Kidney (tissue), 14 donors: ENCODE measurements around the gene TMEM208. TPM values are rescaled to one million over a fixed set of nuclear protein-coding genes. Genes with fewer than 3 reads are reported as not detected.

Experiments used
- DNase-seq, 5 donors: peaks; one replicate each; pipeline ENCODE4 v3.0.0-alpha.2; 2013 to 2020
- FAIRE-seq: peaks from 2 replicates; lab custom pipeline; 2012; peaks lifted over from hg19 to GRCh38; lab: Jason Lieb, UNC
- H3K27ac ChIP-seq, 2 donors: one replicate each; pipeline ENCODE4 v1.7.0; 2013; ENCODE audit warnings: low read depth in 2 of 2, low read length in 2 of 2, inconsistent platforms in 1 of 2
- H3K27me3 ChIP-seq: one replicate; pipeline ENCODE4 v1.7.1; 2013; ENCODE audit warnings: low read length, inconsistent platforms; ENCODE audit not compliant: control insufficient read depth, insufficient read depth
- H3K36me3 ChIP-seq, 3 donors: one replicate each; pipeline versions ENCODE4 v1.7.0 to v1.7.1; 2013; ENCODE audit warnings: low read length in 3 of 3, control low read depth in 1 of 3, inconsistent platforms in 1 of 3; ENCODE audit not compliant: insufficient read depth in 3 of 3, control insufficient read depth in 2 of 3
- H3K4me1 ChIP-seq, 3 donors: one replicate each; pipeline versions ENCODE4 v1.7.0 to v1.7.1; 2013; ENCODE audit warnings: low read length in 3 of 3, inconsistent platforms in 1 of 3, low read depth in 1 of 3; ENCODE audit not compliant: control insufficient read depth in 2 of 3, insufficient read depth in 2 of 3
- H3K4me3 ChIP-seq, 3 donors: one replicate each; pipeline versions ENCODE4 v1.7.0 to v1.8.1; 2013; ENCODE audit warnings: low read length in 3 of 3, control low read depth in 1 of 3, inconsistent platforms in 1 of 3
- H3K9ac ChIP-seq, 3 donors: one replicate each; pipeline versions ENCODE4 v1.7.0 to v1.7.1; 2013; ENCODE audit warnings: low read length in 3 of 3, control low read depth in 1 of 3, inconsistent platforms in 1 of 3
- H3K9me3 ChIP-seq, 3 donors: one replicate each; pipeline versions ENCODE4 v1.7.0 to v1.7.1; 2013; ENCODE audit warnings: low read length in 3 of 3, control low read depth in 1 of 3, inconsistent platforms in 1 of 3; ENCODE audit not compliant: control insufficient read depth in 2 of 3, insufficient read depth in 1 of 3
- CTCF ChIP-seq: IDR thresholded peaks from 3 replicates; pipeline ENCODE4 v1.5.1; 2012; ENCODE audit warnings: mild to moderate bottlenecking, moderate library complexity, borderline replicate concordance; ENCODE audit not compliant: insufficient read depth; ENCODE audit errors: extremely low read depth
- intact Hi-C: fragments of 100-400 bp; cut with DNase I; formaldehyde crosslinking; loops from one replicate; pipeline ENCODE4 v1.11.1; 2022
- polyA plus RNA-seq: library from polyadenylated mRNA; stranded (reverse); fragments of 350-450 nt; fragmentation: Illumina TruSeq; extraction: RNeasy Lipid Tissue Mini Kit (QIAGEN cat#74804); gene quantifications from one replicate; pipeline ENCODE4 v1.2.3, GENCODE V29; 2014; ENCODE audit warnings: low read depth, low replicate concordance; ENCODE audit not compliant: insufficient read depth
- total RNA-seq: library from RNA; stranded (reverse); fragmentation: NEBNext Ultra II Directional; extraction: Animal tissue kit (Norgen Biotek cat#: 25700); gene quantifications from one replicate; pipeline ENCODE4 v1.2.1, GENCODE V29; 2021
- donor health status: control.
- donor health status: control.
- donor health status: control.
- donor health status: control.
- donor health status: control.
- donor health status: DM: yes; HTN: yes; CAD: no.
- donor health status: Normal renal cell carcinoma (clear cell type).

The TMEM208 gene
- total and polyA plus RNA-seq, 2 donors from 2014 or later, result 47.1 to 145 TPM

- peak in 1 of 5 donors; percentile 64 for DNase-seq
Observed at GRCh38 chr16:67202426-67202825, 24.5 kb upstream of the TMEM208 start.

GRCh38 chr16:67202956-67203493 lies 23.9 kb upstream of the TMEM208 start:
- H3K4me1 ChIP-seq, result peaks cover 0 to 5% (median 5%) of the 10 kb centered on the region in 3 donors
- no peak overlapping the region for H3K9ac ChIP-seq
- peaks cover 0 to 7% (median 5%) of the 10 kb centered on the region in 3 donors for H3K36me3 ChIP-seq
- no peaks in the 10 kb centered on the region for H3K27me3 ChIP-seq
- FAIRE-seq (no peak), DNase-seq (no peak)
- no peak for TF ChIP-seq CTCF
- no peak overlapping the region for H3K4me3 ChIP-seq
- H3K27ac ChIP-seq, result no peak overlapping the region
- no peaks in the 10 kb centered on the region for H3K9me3 ChIP-seq
- intact Hi-C loops, result no loop called here

More at GRCh38 chr16:67202426-67202825, 24.5 kb upstream of the TMEM208 start:
- H3K36me3 ChIP-seq, result peaks cover 0 to 11% (median 7%) of the 10 kb centered on the region in 3 donors
- intact Hi-C loops, result no loop called here
- H3K4me1 ChIP-seq, result peaks cover 0 to 11% (median 11%) of the 10 kb centered on the region in 3 donors
- H3K9ac ChIP-seq, result no peak overlapping the region
- FAIRE-seq, result no peak
- H3K27me3 ChIP-seq, result no peaks in the 10 kb centered on the region
- H3K27ac ChIP-seq, result no peak overlapping the region
- H3K4me3 ChIP-seq, result no peak overlapping the region
- no peaks in the 10 kb centered on the region for H3K9me3 ChIP-seq
- TF ChIP-seq CTCF, result no peak

GRCh38 chr16:67204076-67204475 lies 22.9 kb upstream of the TMEM208 start:
- Histone ChIP-seq H3K27ac (no peak overlapping the region), H3K36me3 (peaks cover 0 to 7% (median 4%) of the 10 kb centered on the region in 3 donors), H3K9me3 (no peaks in the 10 kb centered on the region), H3K27me3 (no peaks in the 10 kb centered on the region), H3K4me3 (no peak overlapping the region), H3K9ac (no peak overlapping the region), H3K4me1 (no peaks in the 10 kb centered on the region)
- intact Hi-C loops, result no loop called here
- FAIRE-seq, result no peak
- TF ChIP-seq CTCF, result no peak
- no peak for DNase-seq
